GM12875 (cell line): ENCODE data around the gene GPATCH2L.

Experiments used
- H3K4me3 ChIP-seq: one replicate; pipeline ENCODE4 v1.5.1; 2011; ENCODE audit warnings: low read depth, low read length, control low read depth
- TF ChIP-seq, protein P1 (sequence below): IDR thresholded peaks from 2 replicates; pipeline ENCODE4 v1.5.1; 2011; ENCODE audit warnings: low read depth, mild to moderate bottlenecking, control low read depth, inconsistent platforms, low read length, moderate library complexity, borderline replicate concordance; ENCODE audit not compliant: insufficient read depth

Gene GPATCH2L

GRCh38 chr14:76115010-76115422, 36.7 kb upstream of the GPATCH2L start:
- no peak overlapping the region for H3K4me3 ChIP-seq
- TF ChIP-seq, protein P1, sequence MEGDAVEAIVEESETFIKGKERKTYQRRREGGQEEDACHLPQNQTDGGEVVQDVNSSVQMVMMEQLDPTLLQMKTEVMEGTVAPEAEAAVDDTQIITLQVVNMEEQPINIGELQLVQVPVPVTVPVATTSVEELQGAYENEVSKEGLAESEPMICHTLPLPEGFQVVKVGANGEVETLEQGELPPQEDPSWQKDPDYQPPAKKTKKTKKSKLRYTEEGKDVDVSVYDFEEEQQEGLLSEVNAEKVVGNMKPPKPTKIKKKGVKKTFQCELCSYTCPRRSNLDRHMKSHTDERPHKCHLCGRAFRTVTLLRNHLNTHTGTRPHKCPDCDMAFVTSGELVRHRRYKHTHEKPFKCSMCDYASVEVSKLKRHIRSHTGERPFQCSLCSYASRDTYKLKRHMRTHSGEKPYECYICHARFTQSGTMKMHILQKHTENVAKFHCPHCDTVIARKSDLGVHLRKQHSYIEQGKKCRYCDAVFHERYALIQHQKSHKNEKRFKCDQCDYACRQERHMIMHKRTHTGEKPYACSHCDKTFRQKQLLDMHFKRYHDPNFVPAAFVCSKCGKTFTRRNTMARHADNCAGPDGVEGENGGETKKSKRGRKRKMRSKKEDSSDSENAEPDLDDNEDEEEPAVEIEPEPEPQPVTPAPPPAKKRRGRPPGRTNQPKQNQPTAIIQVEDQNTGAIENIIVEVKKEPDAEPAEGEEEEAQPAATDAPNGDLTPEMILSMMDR, result no peak

- no peak overlapping the region for H3K4me3 ChIP-seq
- TF ChIP-seq, protein P1, result no peak
These were observed 33.8 kb upstream of the GPATCH2L start for GRCh38 chr14:76117789-76118484.

GRCh38 chr14:76118594-76118993, 33.1 kb upstream of the GPATCH2L start:
- no peak overlapping the region for H3K4me3 ChIP-seq
- TF ChIP-seq, protein P1, result no peak

- no peak overlapping the region for H3K4me3 ChIP-seq
- TF ChIP-seq, protein P1, result no peak
These were observed 30.5 kb upstream of the GPATCH2L start for GRCh38 chr14:76121089-76121748.

- TF ChIP-seq, protein P1, result no peak
- H3K4me3 ChIP-seq, result no peak overlapping the region
These were observed 28.1 kb upstream of the GPATCH2L start for GRCh38 chr14:76123426-76124225.

GRCh38 chr14:76125511-76125910, 26.2 kb upstream of the GPATCH2L start:
- H3K4me3 ChIP-seq, result no peak overlapping the region
- TF ChIP-seq, protein P1, result no peak
